ENCODE measurements around the gene BCL2L1.
"Not testable (repeated sequence)": the region's sequence is repeated elsewhere in the genome, so short reads cannot be mapped to it uniquely, and the experiment has no call there.

Gene BCL2L1

DNA sequence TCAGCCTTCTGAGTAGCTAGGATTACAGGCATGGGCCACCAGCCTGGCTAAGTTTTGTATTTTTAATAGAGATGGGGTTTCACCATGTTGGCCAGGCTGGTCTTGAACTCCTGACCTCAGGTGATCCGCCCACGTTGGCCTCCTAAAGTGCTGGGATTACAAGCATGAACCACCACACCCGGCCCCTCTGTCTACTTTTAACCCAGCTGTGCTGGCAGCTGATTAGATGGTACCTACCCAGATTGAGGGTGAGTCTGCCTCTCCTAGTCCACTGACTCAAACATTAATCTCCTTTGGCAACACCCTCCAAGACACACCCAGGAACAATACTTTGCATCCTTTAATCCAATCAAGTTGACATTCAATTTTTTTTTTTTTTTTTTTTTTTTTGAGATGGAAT lies 74.6 kb downstream of the BCL2L1 start:
- DNase-seq (ENCODE audit: low spot score), result not testable (repeated sequence)

DNA sequence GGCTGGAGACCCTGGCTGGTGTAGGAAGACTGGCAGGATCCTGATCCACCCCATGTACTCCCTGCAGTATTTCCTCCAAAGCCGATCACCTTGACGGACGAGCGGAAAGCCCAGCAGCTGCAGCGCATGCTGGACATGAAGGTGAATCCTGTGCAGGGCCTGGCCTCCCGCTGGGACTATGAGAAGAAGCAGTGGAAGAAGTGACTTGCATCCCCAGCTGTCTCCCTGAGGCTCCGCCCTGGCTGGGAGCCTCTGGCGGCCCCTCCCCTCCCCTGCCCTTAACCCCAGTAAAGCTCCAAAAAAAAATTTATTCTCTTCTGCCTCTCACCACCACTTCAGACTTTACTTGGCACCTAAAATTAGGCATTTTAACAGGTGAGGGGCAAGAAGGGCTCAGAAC lies 78.0 kb downstream of the BCL2L1 start:
- DNase-seq (ENCODE audit: low spot score), result no peak

DNA sequence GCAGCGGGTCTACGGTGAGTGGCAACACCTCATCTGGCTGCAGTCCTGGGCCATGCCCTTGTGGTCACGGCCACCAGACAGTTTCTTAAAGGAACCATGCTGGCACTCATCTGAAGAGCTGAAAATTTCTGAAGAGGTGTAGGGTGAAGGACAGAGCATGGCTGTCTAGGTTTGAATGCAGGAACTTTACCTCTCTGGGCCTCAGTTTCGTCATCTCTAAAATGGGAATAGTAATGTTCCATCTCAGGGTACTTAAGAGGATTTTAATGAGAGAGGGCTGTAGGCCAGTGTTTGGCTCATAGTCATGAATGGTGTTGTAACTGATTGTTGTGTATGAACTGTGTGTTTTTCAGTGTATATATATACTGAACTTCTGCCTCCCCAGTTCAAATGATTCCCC lies 79.1 kb downstream of the BCL2L1 start:
- DNase-seq (ENCODE audit: low spot score), result no peak

DNA sequence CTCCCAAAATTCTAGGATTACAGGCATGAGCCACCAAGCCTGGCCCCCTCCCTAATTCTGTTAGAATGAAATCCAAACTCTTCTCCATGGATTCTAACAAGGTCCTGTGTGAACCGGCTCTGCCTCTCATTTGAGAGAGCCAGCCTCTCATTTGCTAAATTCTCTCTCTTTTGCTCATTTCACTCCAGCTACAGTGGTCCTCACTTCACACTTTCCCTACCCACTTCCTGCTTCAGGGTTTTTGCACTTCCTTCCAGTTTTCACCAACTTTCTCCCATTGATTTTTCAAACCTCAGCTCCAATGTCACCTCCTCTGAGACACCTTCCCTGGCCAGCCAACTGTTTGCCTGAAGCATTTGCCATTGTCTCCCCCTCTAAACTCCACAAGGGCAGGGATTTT lies 79.8 kb downstream of the BCL2L1 start:
- no peak for DNase-seq (ENCODE audit: low spot score)

DNA sequence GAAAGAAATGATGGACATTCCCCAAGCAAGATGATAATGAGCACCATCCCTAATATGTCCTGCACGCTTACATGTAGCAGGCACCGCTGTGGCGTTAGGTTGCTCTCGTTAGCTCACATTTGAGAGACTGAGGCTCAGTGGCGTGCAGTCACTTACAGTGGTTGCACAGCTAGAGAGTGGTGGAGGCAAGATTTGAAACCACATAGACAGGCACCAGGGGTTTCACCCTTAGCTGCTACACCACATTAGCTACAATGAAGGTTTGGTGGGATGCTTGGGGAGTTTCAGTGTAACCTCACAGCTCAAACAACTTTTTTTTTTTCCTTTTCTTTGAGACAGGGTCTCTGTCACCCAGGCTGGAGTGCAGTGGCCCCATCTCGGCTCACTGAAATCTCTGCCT lies 81.3 kb downstream of the BCL2L1 start:
- DNase-seq (ENCODE audit: low spot score), result no peak

DNA sequence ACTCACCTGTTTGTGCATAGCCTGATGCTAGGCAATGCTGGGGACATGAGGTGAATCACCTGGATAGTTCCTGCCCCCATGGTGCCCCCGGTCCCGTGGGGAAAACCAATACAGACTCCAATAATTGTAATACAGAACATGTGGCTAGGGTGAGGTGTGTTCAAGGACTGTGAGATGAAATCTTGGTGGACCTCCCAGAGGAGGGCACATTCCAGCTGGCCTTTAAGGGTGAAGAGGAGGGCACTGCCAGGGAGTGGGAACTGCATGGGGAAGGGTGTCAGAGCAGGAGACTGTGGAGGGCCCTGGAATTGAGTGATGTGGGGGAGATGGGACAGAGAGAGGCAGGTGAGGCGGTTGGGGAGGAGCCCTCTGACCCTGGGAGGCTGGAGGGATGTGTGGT lies 82.4 kb downstream of the BCL2L1 start:
- no peak for DNase-seq (ENCODE audit: low spot score)

DNA sequence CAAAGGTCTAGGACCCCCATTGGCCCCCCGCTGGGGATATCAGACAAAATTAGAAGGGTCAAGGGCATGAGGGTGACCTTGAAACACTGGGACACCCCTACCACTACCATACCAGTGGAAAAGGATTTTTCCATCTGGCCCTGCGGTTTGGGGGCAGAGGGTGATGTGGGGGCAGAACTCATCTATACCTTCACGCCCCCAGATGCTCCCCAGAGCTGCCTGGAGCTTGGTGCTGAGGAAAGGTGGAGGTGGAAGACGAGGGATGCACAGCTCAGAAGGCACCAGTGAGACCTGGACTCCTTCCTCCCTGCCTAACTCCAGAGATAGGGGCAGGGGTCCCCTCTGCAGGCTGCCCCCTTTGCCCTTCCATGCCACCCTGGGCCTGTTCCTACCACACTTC lies 83.9 kb downstream of the BCL2L1 start:
- DNase-seq (ENCODE audit: low spot score), result no peak

DNA sequence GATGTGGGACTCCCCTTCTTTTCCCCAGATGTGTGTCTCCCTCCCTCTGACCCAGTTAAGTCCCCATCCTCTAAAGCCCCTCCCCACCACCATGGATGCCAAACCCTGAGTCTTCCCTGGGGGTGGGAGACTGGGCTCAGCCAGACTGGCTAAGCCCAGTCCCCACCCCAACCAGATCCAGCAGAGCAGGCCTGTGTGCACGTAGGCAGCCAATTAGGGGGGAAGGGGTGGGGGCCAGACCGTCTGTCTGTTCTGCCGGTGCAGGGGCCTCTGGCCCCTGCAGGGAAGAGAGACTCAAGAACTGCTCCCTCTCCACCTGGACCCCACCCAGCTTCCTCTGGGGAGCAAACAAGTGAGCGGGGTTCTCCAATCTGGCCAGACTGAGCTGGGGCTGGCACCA lies 84.4 kb downstream of the BCL2L1 start:
- DNase-seq (ENCODE audit: low spot score), result no peak

DNA sequence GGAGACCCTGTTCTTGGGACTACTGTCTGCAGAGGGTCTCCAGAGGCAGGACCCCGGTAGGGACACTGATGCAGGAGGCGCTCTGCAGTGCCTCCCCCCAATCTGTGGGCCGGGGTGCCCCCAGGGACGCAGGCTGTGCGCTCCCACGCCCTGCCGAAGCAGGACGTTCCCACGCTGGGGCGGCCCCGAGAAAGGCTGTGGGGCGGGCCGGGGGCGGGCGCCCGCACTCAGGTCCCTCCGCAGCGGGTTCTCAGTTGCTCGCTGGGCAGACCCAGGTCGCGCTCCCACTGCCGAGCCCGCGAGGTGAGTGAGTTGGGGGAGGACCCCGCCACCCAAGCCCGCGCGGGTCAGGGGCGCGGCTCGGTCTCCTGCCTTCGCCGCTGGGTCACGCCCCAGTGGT lies 85.0 kb downstream of the BCL2L1 start, which contains the start of gene COX4I2:
COX4I2 (plus strand) TSS at position 253 of the 400 bp plus-strand sequence. CDS start 1,106 bp downstream, outside the sequence.
- no peak for DNase-seq (ENCODE audit: low spot score)

DNA sequence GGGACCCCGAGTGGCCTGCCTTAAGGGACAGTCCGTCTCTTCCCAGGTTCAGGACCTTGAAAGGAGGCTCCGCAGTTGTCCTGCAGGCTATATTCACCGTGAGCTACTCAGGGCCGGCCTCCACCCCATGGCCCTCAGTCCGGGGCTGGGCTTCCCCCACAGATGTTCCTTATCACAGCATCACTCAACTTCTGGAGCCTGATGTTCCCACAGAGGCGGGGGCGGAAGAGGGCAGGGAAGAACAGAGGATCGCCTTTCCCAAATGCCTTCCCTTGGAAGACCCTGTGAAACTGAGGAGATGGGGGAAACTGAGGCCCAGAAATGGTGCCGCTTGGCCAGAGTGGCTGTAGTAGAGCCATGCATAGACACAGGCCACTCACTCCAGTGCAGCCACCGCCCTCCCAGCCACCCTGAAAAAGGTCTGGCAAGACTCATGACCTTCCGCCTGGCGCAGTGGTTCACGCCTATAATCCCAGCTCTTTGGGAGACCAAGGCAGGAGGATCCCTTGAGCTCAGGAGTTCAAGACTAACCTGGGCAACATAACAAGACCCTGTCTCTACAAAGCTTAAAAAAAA lies 89.2 kb downstream of the BCL2L1 start:
- DNase-seq (ENCODE audit: low spot score), result no peak

DNA sequence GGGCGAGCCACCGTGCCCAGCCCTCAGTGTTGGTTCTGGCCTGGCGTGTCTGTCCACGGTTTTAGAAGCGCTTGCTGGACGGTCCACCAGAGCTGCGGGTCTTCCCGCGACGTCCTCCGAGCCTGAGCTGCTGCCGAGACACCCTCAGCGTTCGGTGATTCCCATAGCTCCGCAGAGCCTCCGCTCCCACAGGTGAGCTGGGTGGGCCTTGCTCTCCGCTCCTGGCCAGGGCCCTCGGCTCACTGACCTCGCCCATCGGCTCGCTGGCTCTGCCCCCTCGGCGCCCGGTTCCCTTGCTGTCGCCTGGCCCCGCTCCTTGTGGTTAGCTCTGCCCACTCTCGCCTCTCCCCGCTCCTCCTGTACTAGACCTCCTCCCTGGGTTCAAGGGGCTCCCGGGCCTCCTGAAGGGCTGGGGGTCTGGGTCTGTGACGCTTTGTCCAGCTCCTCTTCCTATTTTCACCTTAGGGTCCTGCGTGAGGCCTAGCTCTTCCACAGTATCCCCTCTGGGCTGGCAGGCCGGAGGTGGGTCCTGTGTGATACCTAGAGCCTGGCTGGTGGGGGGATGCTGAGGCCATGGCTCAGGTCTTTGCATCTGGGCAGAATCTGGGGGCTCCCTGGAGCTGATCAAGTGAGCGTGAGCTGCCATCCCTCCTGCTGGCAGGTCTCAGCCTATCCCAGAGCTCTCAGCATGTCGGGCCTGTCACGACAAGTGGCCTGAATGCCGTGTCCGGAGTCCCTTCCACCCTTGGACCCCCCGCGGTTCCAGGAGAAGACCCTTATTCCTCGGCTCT lies 89.9 kb downstream of the BCL2L1 start:
- DNase-seq (ENCODE audit: low spot score), result no peak

DNA sequence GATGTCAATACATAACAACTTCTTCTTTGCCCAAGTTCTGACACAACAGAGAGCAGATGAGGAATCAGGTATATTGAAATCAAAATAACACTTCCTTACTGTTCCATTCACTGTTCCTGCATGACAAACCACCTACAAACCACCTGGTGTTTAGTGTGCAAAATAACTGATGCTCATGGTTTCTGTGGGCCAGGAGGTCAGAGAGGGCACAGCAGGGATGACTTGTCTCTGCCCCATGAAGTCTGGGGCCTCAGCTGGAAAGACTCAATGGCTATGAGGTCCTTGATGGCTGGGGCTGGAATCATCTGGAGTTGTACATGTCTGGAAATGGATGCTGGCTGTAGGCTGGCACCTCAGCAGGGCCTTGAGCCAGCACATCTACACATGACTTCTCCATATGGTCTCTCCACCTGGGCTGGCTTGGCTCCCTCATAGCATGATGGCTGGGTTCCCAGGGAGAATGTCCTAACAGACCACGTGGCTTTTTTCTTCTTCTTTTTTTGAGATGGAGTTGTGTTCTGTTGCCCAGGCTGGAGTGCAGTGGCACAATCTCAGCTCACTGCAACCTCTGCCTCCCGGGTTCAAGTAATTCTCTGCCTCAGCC lies 92.4 kb downstream of the BCL2L1 start:
- DNase-seq (ENCODE audit: low spot score), result no peak

DNA sequence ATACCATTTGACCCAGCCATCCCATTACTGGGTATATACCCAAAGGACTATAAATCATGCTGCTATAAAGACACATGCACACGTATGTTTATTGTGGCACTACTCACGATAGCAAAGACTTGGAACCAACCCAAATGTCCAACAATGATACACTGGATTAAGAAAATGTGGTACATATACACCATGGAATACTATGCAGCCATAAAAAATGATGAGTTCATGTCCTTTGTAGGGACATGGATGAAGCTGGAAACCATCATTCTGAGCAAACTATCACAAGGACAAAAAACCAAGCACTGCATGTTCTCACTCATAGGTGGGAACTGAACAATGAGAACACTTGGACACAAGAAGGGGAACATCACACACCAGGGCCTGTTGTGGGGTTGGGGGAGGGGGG lies 94.6 kb downstream of the BCL2L1 start:
- not testable (repeated sequence) for DNase-seq (ENCODE audit: low spot score)

DNA sequence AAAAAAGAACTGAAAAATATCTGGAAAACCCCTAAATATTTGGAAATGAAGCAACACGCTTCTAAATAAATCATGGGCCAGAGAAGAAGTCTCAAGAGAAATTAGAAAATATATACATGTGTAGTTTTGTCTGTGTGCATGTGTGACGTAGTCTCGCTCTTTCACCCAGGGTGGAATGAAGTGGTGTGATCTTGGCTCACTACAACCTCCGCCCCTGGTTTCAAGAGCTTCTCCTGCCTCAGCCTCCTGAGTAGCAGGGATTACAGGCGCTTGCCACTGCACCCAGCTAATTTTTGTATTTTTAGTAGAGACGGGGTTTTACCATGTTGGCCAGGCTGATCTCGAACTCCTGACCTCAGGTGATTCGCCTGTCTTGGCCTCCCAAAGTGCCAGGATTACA lies 96.1 kb downstream of the BCL2L1 start:
- DNase-seq (ENCODE audit: low spot score), result not testable (repeated sequence)

DNA sequence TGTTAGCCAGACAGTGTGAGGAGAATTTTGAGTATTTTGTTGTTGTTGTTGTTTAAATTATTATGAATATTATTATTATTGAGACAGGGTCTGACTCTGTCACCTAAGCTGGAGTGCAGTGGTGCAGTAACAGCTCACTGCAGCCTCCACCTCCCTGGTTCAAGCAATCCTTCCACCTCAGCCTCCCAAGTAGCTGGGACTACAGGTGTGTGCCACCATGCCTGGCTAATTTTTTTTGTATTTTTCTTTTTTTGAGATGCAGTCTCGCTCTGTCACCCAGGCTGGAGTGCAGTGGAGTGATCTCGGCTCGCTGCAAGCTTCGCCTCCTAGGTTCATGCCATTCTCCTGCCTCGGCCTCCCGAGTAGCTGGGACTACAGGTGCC lies 99.6 kb downstream of the BCL2L1 start:
- DNase-seq (ENCODE audit: low spot score), result not testable (repeated sequence)

DNA sequence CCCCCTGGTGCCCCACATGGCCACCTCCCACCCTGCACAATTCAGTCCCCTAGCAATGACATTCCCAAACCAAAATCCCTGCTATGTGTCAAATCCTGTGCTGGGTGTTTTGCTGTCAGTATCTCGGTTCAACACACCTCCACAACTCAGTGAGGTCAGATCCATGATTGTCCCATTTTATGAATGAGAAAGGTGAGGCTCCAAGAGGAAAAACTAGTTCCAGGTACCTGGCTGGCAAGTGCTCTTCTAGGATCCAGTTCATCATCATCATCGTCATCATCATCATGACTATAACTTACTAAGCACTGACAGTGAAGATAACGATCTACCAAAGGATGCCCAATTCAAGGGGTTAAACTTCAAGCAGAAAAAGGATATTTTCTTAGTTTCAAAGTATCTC lies 102.4 kb downstream of the BCL2L1 start:
- DNase-seq (ENCODE audit: low spot score), result no peak

DNA sequence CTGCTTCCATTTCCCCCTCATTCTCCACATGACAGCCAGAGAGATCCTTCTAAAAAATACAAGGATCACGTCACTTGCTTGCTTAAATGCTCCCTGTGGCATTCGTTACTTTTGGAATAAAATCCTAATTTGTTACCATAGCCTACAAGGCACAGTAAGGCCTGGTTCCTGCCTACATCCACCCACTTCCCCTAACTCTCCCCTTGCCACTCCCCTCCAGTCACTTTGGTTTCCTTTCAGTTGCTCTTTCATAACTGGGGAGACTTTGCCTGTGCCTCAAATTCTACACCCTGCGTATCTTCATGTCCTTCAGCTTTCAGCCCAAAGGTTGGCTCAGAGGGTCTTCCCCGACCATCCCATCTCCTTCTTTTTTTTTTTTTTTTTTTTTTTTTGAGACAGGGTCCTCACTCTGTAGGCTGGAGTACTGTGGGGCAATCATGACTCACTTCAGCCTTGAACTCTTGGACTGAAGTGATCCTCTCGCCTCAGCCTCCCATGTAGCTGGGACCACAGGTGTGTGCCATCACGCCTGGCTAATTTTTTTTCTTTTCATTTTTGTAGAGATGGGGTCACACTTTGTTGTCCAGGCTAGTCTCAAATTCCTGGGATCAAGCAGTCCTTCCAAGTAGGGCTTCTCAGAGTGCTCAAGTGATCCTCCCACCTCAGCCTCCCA lies 105.1 kb downstream of the BCL2L1 start:
- DNase-seq (ENCODE audit: low spot score), result no peak

DNA sequence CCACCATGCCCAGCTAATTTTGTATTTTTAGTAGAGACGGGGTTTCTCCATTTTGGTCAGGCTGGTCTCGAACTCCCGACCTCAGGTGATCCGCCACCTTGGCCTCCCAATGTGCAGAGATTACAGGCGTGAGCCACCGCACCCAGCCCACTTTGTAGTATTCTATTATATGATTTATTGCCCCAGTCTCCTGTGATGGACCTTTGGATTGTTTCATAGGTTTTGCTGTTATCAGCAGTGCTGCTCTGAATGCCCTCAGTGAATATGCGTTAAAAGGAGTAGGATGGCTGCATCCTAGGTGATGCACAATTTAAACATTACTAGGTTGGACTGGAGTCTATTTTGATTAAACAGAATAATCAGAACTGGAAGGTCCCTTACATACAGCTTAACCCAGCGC lies 107.3 kb downstream of the BCL2L1 start:
- DNase-seq (ENCODE audit: low spot score), result no peak

Measured in RKO (cell line).